B cell (primary cell): ENCODE measurements around the gene GGA3. TPM values are rescaled to one million over a fixed set of nuclear protein-coding genes. Genes with fewer than 3 reads are reported as not detected.

Source experiments
- ATAC-seq: fragments of 200-7000 bp; cut with Tn5 transposase; one replicate; pipeline ENCODE4 v1.10.0; 2021; ENCODE audit warnings: low read depth, mild to moderate bottlenecking, moderate number of reproducible peaks, moderate library complexity
- CTCF ChIA-PET: fragments of 350-600 bp; sonication (Branson Sonifier 250); formaldehyde crosslinking; loops from one replicate; lab custom pipeline; 2021; ENCODE audit warnings: antibody characterized with exemption, inconsistent platforms; lab: Charles Lee
- POLR2A ChIA-PET: fragments of 350-600 bp; sonication (Branson Sonifier 250); formaldehyde crosslinking; loops from one replicate; lab custom pipeline; 2021; ENCODE audit warnings: antibody characterized with exemption; lab: Charles Lee
- DNase-seq: peaks from one replicate; pipeline ENCODE4 v3.0.0; 2013
- H2AFZ ChIP-seq: 2 replicates; pipeline ENCODE4 v1.6.1; 2012; ENCODE audit warnings: mild to moderate bottlenecking, low read depth, low read length; ENCODE audit not compliant: insufficient read depth, poor library complexity, severe bottlenecking
- H3K27ac ChIP-seq, 2 donors: 1 replicate in 1 of 2; 2 replicates in 1 of 2; pipeline ENCODE4 v1.5.1; 2012 to 2013; ENCODE audit warnings: low read length in 2 of 2, mild to moderate bottlenecking in 2 of 2, moderate library complexity in 1 of 2
- H3K27me3 ChIP-seq, 4 experiments: fragments of 200-600 bp in 1 of 4; sonication (generic) in 1 of 4; replicated peaks in 1 of 4; 1 replicate in 2 of 4; 2 replicates in 2 of 4; pipeline versions ENCODE4 v1.6.1 to v1.7.0; 2013 to 2016; ENCODE audit warnings: low read length in 3 of 4, mild to moderate bottlenecking in 2 of 4, mixed read lengths in 1 of 4, moderate library complexity in 1 of 4; ENCODE audit not compliant: insufficient read depth in 4 of 4, control insufficient read depth in 3 of 4; ENCODE audit errors: control extremely low read depth in 1 of 4
- H3K36me3 ChIP-seq, 2 experiments: replicated peaks in 1 of 2; 1 replicate in 1 of 2; 2 replicates in 1 of 2; pipeline versions ENCODE4 v1.6.1 to v1.7.1; 2013; ENCODE audit warnings: low read length in 1 of 2; ENCODE audit not compliant: insufficient read depth in 2 of 2, control insufficient read depth in 1 of 2; ENCODE audit errors: control extremely low read depth in 1 of 2, extremely low read depth in 1 of 2
- H3K4me1 ChIP-seq, 2 donors: fragments of 200-600 bp in 1 of 2; sonication (generic) in 1 of 2; 1 replicate in 1 of 2; 2 replicates in 1 of 2; pipeline versions ENCODE4 v1.5.1 to v1.6.1; 2013 to 2017; ENCODE audit warnings: low read length in 2 of 2; ENCODE audit not compliant: control insufficient read depth in 2 of 2, insufficient read depth in 2 of 2
- H3K4me2 ChIP-seq: replicated peaks from 2 replicates; pipeline ENCODE3; 2012; ENCODE audit warnings: mild to moderate bottlenecking, low read depth, low read length; ENCODE audit not compliant: poor library complexity, severe bottlenecking
- H3K4me3 ChIP-seq, 5 experiments: fragments of 200-600 bp in 1 of 5; sonication (generic) in 1 of 5; 1 replicate in 3 of 5; 2 replicates in 2 of 5; pipeline versions ENCODE4 v1.5.1 to v1.7.0; 2011 to 2016; ENCODE audit warnings: low read length in 4 of 5, mild to moderate bottlenecking in 4 of 5, low read depth in 2 of 5, control low read depth in 1 of 5, moderate library complexity in 1 of 5; ENCODE audit not compliant: insufficient read depth in 1 of 5; ENCODE audit errors: control extremely low read depth in 1 of 5, extremely low read depth in 1 of 5
- H3K79me2 ChIP-seq: fragments of 200-600 bp; sonication (generic); one replicate; pipeline ENCODE4 v1.6.0; 2016; ENCODE audit warnings: low read length; ENCODE audit not compliant: control insufficient read depth, insufficient read depth
- H3K9ac ChIP-seq: fragments of 200-600 bp; sonication (generic); 2 replicates; pipeline ENCODE4 v1.6.1; 2017; ENCODE audit warnings: mild to moderate bottlenecking, low read length, moderate library complexity
- H3K9me3 ChIP-seq, 3 donors: one replicate each; pipeline versions ENCODE4 v1.6.1 to v1.7.1; 2013; ENCODE audit warnings: low read length in 2 of 3; ENCODE audit not compliant: control insufficient read depth in 2 of 3, insufficient read depth in 1 of 3; ENCODE audit errors: control extremely low read depth in 1 of 3
- H4K20me1 ChIP-seq: 2 replicates; pipeline ENCODE4 v1.6.0; 2012; ENCODE audit warnings: mild to moderate bottlenecking, low read length; ENCODE audit not compliant: insufficient read depth, control insufficient read depth, poor library complexity, severe bottlenecking
- H3K27ac Mint-ChIP-seq: one replicate; pipeline ENCODE4 v1.8.0; 2021; ENCODE audit warnings: mixed read lengths
- H3K27me3 Mint-ChIP-seq: one replicate; pipeline ENCODE4 v1.8.0; 2021; ENCODE audit warnings: mixed read lengths
- H3K4me1 Mint-ChIP-seq: one replicate; pipeline ENCODE4 v1.8.0; 2021; ENCODE audit warnings: mixed read lengths
- H3K4me3 Mint-ChIP-seq: one replicate; pipeline ENCODE4 v1.8.0; 2021; ENCODE audit warnings: mixed read lengths
- H3K9me3 Mint-ChIP-seq: one replicate; pipeline ENCODE4 v1.8.0; 2022; ENCODE audit warnings: mixed read lengths; ENCODE audit not compliant: insufficient read depth
- CTCF ChIP-seq: fragments of 200-600 bp; IDR thresholded peaks from one replicate; pipeline ENCODE4 v1.8.0; 2022; ENCODE audit warnings: antibody characterized with exemption, mild to moderate bottlenecking
- EZH2 ChIP-seq: IDR thresholded peaks from 2 replicates; pipeline ENCODE4 v1.6.1; 2012; ENCODE audit warnings: borderline replicate concordance, low read depth, mild to moderate bottlenecking, moderate library complexity, low read length; ENCODE audit not compliant: insufficient read depth, poor library complexity, severe bottlenecking
- WGBS: methylation state at CpG from one replicate; pipeline ENCODE4 v1.1.5; 2013; ENCODE audit warnings: missing lambda C conversion rate; ENCODE audit not compliant: insufficient coverage; 5-methylcytosine and 5-hydroxymethylcytosine counted together
- intact Hi-C: fragments of 100-400 bp; cut with micrococcal nuclease; formaldehyde crosslinking; loops from one replicate; pipeline ENCODE4 v1.10.0; 2022
- polyA plus RNA-seq: library from polyadenylated mRNA; depleted of rRNA; stranded (reverse); fragments of >200 nt; gene quantifications from 2 replicates; pipeline ENCODE4 v1.2.3, GENCODE V29; 2012
- total RNA-seq, 2 donors: library from RNA; stranded (reverse); fragments of 120-200 nt in 1 of 2; gene quantifications; 1 replicate in 1 of 2; 2 replicates in 1 of 2; pipeline versions ENCODE4 v1.2.3 to v1.2.4, GENCODE V29; 2013 to 2022

The GGA3 gene
- total and polyA plus RNA-seq, 2 donors (not counting 1 experiment from before 2014, with no cell fraction given), result 109 to 135 TPM

GRCh38 chr17:75262112-75262606, 753 bp upstream of the GGA3 start:
- no peak for DNase-seq
- WGBS, result 1% methylated on average over 22 of the region's 23 CpGs

More at GRCh38 chr17:75262112-75262606, 753 bp upstream of the GGA3 start:
- peaks cover 0 to 22% of the 10 kb centered on the region in 2 experiments for H3K36me3 ChIP-seq
- H3K27ac ChIP-seq, result peak overlapping the region; percentile 95 to 99
- H3K4me2 ChIP-seq, result peak overlapping the region; percentile 88
- H3K27ac Mint-ChIP-seq, result peak overlapping the region; percentile 100
- H3K79me2 ChIP-seq, result peaks cover 73% of the 10 kb centered on the region
- H3K9ac ChIP-seq, result peak overlapping the region; percentile 94
- peak overlapping the region; percentile 97 for H3K4me3 Mint-ChIP-seq
- peak overlapping the region; percentile 87 for H2AFZ ChIP-seq
- H4K20me1 ChIP-seq, result peaks cover 16% of the 10 kb centered on the region
- no peaks in the 10 kb centered on the region for H3K9me3 Mint-ChIP-seq
- POLR2A ChIA-PET, result interaction anchor here (0.6 to 3.2 kb wide), 11 partner anchors 9 to 194 kb away, joined by 4 to 41 read pairs (median 7); partner anchors contain the start of genes GRB2, MIF4GD, SLC25A19 and TMEM94
- ATAC-seq, result no peak
- peaks cover 47% of the 10 kb centered on the region for H3K4me1 Mint-ChIP-seq
- peaks cover 25% of the 10 kb centered on the region in 2 donors for H3K4me1 ChIP-seq
- CTCF ChIA-PET, result interaction anchor here (0.7 to 4.9 kb wide), 12 partner anchors 9 to 488 kb away, joined by 3 to 62 read pairs (median 8); partner anchors contain the start of genes MIF4GD and SLC25A19
- no peaks in the 10 kb centered on the region for H3K27me3 ChIP-seq
- no peak for TF ChIP-seq EZH2
- TF ChIP-seq CTCF, result no peak
- no peaks in the 10 kb centered on the region for H3K27me3 Mint-ChIP-seq
- intact Hi-C loops, result no loop called here
- H3K4me3 ChIP-seq, result peak overlapping the region; percentile 59 to 96 (median 95)
- H3K9me3 ChIP-seq, result no peaks in the 10 kb centered on the region
